ENCODE data around the gene UNC5A.

DNA sequence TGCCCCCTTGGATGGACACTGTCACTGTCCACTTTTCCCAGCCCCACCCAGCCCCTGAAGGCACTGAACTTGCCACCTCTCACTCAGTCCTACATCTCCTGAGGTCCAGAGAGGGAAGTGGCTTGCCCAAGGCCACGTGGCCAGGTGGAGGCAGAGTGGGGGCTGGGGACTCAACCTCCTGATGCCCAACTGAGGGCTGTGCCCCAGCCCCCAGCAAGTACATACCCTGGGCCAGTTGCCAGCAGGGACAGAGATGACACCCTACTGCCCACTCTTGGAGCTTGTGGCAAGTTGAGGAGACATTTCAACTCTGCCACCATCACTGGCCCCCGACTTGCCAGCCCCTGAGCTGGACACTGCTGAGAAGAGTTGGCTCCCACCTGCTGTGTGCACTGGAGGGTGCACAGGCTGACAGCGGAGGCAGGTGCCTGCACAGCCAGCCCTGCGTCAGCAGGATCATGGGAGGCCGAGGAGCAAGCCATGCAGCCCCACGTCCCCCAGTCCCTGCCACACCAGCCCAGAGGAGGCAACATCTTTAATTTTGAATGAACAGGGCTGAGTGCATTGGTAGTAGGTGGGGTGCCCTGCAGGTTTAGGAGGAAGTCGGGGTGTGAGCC, 39.4 kb downstream of the UNC5A start:
- TF ChIP-seq GATA3 (IDR thresholded peaks at IDR 0.05; ENCODE audit: low read depth, low read length) (no peak), GATA2 (IDR thresholded peaks at IDR 0.05; ENCODE audit: low read depth, low read length) (no peak)
